ENCODE results near the gene ALDH3B1.
A peak's percentile ranks its signal among the peaks of the same experiment; 100 is the strongest.

Gene ALDH3B1

DNA sequence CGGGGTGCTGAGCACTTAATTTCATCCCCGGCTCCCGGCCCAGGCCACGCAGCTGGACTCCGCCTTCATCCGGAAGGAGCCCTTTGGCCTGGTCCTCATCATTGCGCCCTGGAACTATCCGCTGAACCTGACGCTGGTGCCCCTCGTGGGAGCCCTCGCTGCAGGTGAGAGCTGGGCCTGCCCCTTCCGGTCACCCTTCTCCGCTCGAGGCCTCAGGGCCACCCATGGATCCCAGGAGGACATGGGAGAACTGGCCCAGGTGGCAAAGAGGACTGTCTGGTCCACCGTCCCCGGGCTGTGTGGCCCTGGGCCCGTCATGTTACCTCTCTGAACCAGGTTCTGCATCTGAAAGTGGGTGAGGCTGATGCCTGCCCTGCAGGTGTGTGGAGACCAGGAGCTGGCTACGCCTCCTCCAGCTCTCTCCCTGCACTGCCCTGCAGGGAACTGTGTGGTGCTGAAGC lies 8.6 kb downstream of the ALDH3B1 start:
- TF ChIP-seq CTCF (IDR thresholded peaks at IDR 0.05; ENCODE audit: insufficient read depth, low read length, poor library complexity, severe bottlenecking) = no peak
- DNase-seq (ENCODE audit: extremely low read depth, insufficient read length) = no peak

DNA sequence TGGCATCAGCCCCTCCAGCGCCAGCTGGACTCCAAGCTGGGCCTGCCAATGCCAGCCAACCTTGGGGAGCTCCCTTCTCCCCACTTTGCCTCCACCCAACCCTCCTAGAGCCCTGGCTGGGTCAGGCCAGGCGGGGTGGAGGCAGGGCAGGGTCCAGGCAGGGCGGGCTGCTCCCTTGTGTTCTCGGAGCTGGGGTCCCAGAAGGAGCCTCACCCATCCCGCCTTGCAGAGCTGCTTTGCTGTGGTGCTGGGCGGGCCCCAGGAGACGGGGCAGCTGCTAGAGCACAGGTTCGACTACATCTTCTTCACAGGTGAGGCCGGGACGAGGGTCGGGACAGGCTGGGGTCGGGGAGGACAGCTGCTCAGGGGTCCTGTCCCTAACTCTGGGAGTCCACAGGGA lies 9.4 kb downstream of the ALDH3B1 start:
- H3K36me3 ChIP-seq (ENCODE audit: control insufficient read depth, insufficient read depth, low read length) = no peaks in the 10 kb centered on the region
- no peak for TF ChIP-seq CTCF (IDR thresholded peaks at IDR 0.05; ENCODE audit: insufficient read depth, low read length, poor library complexity, severe bottlenecking)
- no peak overlapping the region for H3K4me3 ChIP-seq (replicated peaks; ENCODE audit: low read depth, low read length)
- H3K27me3 ChIP-seq (replicated peaks; ENCODE audit: control insufficient read depth, insufficient read depth, low read length) = no peaks in the 10 kb centered on the region
- DNase-seq (ENCODE audit: extremely low read depth, insufficient read length) = no peak

More for the DNA sequence above, 8.6 kb downstream of the ALDH3B1 start:
- H3K27me3 ChIP-seq (replicated peaks; ENCODE audit: control insufficient read depth, insufficient read depth, low read length) = no peaks in the 10 kb centered on the region
- no peaks in the 10 kb centered on the region for H3K36me3 ChIP-seq (ENCODE audit: control insufficient read depth, insufficient read depth, low read length)
- no peak overlapping the region for H3K4me3 ChIP-seq (replicated peaks; ENCODE audit: low read depth, low read length)

DNA sequence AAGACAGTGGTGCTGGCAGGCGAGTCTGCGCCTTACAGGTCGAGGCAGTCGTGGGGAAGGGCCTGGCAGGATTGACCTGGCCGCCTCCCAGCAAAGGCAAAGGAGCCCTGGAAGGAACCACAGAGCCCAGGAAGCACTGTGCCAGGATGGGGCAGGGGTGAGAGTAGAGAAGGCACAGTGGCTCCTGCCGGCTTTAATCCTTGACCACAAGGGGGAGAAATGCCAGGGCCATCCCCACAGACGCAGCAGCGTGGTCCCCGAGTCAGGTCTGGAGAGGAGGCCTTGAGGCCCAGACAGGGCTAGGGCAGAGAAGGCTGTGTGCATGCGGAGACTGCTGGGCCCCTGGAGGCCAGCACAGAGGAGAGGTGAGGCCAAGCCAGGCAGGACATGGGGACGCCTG lies 10.4 kb downstream of the ALDH3B1 start:
- H3K36me3 ChIP-seq (ENCODE audit: control insufficient read depth, insufficient read depth, low read length) = no peaks in the 10 kb centered on the region

GRCh38 chr11:68021167-68021787 lies 11.2 kb downstream of the ALDH3B1 start:
- peak; percentile 41 for TF ChIP-seq CTCF (IDR thresholded peaks at IDR 0.05; ENCODE audit: insufficient read depth, low read length, poor library complexity, severe bottlenecking)
- no peak overlapping the region for H3K4me3 ChIP-seq (replicated peaks; ENCODE audit: low read depth, low read length)
- no peaks in the 10 kb centered on the region for H3K27me3 ChIP-seq (replicated peaks; ENCODE audit: control insufficient read depth, insufficient read depth, low read length)
- no peaks in the 10 kb centered on the region for H3K36me3 ChIP-seq (ENCODE audit: control insufficient read depth, insufficient read depth, low read length)
- no peak for DNase-seq (ENCODE audit: extremely low read depth, insufficient read length)

More for the DNA sequence above, 10.4 kb downstream of the ALDH3B1 start:
- H3K27me3 ChIP-seq (replicated peaks; ENCODE audit: control insufficient read depth, insufficient read depth, low read length) = no peaks in the 10 kb centered on the region
- TF ChIP-seq CTCF (IDR thresholded peaks at IDR 0.05; ENCODE audit: insufficient read depth, low read length, poor library complexity, severe bottlenecking) = peak; percentile 26
- no peak overlapping the region for H3K4me3 ChIP-seq (replicated peaks; ENCODE audit: low read depth, low read length)
- DNase-seq (ENCODE audit: extremely low read depth, insufficient read length) = no peak

GRCh38 chr11:68022531-68022930 lies 12.4 kb downstream of the ALDH3B1 start:
- no peak overlapping the region for H3K4me3 ChIP-seq (replicated peaks; ENCODE audit: low read depth, low read length)
- no peak for TF ChIP-seq CTCF (IDR thresholded peaks at IDR 0.05; ENCODE audit: insufficient read depth, low read length, poor library complexity, severe bottlenecking)
- no peaks in the 10 kb centered on the region for H3K36me3 ChIP-seq (ENCODE audit: control insufficient read depth, insufficient read depth, low read length)
- no peaks in the 10 kb centered on the region for H3K27me3 ChIP-seq (replicated peaks; ENCODE audit: control insufficient read depth, insufficient read depth, low read length)
- no peak for DNase-seq (ENCODE audit: extremely low read depth, insufficient read length)

- DNase-seq (ENCODE audit: extremely low read depth, insufficient read length) = no peak
- H3K36me3 ChIP-seq (ENCODE audit: control insufficient read depth, insufficient read depth, low read length) = no peaks in the 10 kb centered on the region
- no peak for TF ChIP-seq CTCF (IDR thresholded peaks at IDR 0.05; ENCODE audit: insufficient read depth, low read length, poor library complexity, severe bottlenecking)
Observed at GRCh38 chr11:68024508-68024907, 14.4 kb downstream of the ALDH3B1 start.

More at GRCh38 chr11:68024508-68024907, 14.4 kb downstream of the ALDH3B1 start:
- Histone ChIP-seq H3K27me3 (replicated peaks; ENCODE audit: control insufficient read depth, insufficient read depth, low read length) (no peaks in the 10 kb centered on the region), H3K4me3 (replicated peaks; ENCODE audit: low read depth, low read length) (no peak overlapping the region)
